BLaER1 treated with 17β-estradiol and CSF1 and Interleukin-3, amounts not matched to agents 10 nM and 100 nM (cell line): ENCODE results near the gene STARD3.

Experiments
- H3K27ac ChIP-seq, 11 experiments: shearing (Covaris generic); formaldehyde crosslinking; 2 replicates each; pipeline ENCODE4 v1.8.1; 2022
- H3K27me3 ChIP-seq, 11 experiments: shearing (Covaris generic); formaldehyde crosslinking; 2 replicates each; pipeline ENCODE4 v1.8.1; 2022
- H3K36me3 ChIP-seq, 11 experiments: shearing (Covaris generic); formaldehyde crosslinking; 2 replicates each; pipeline ENCODE4 v1.8.1; 2022
- H3K4me1 ChIP-seq, 10 experiments: shearing (Covaris generic); formaldehyde crosslinking; 2 replicates each; pipeline ENCODE4 v1.8.1; 2022
- H3K4me2 ChIP-seq, 11 experiments: shearing (Covaris generic); formaldehyde crosslinking; 2 replicates each; pipeline ENCODE4 v1.8.1; 2022
- H3K4me3 ChIP-seq, 10 experiments: shearing (Covaris generic); formaldehyde crosslinking; 2 replicates each; pipeline ENCODE4 v1.8.1; 2022
- H3K9ac ChIP-seq, 11 experiments: shearing (Covaris generic); formaldehyde crosslinking; 2 replicates each; pipeline ENCODE4 v1.8.1; 2022
- H3K9me3 ChIP-seq, 11 experiments: shearing (Covaris generic); formaldehyde crosslinking; replicated peaks in 1 of 11; 2 replicates each; pipeline ENCODE4 v1.8.1; 2022
- H4K20me1 ChIP-seq, 11 experiments: shearing (Covaris generic); formaldehyde crosslinking; 2 replicates each; pipeline ENCODE4 v1.8.1; 2022
- Cebpa-rat ChIP-seq, 11 experiments: shearing (Covaris generic); IDR thresholded peaks; 2 replicates each; pipeline ENCODE4 v1.8.1; 2022

Gene STARD3

DNA sequence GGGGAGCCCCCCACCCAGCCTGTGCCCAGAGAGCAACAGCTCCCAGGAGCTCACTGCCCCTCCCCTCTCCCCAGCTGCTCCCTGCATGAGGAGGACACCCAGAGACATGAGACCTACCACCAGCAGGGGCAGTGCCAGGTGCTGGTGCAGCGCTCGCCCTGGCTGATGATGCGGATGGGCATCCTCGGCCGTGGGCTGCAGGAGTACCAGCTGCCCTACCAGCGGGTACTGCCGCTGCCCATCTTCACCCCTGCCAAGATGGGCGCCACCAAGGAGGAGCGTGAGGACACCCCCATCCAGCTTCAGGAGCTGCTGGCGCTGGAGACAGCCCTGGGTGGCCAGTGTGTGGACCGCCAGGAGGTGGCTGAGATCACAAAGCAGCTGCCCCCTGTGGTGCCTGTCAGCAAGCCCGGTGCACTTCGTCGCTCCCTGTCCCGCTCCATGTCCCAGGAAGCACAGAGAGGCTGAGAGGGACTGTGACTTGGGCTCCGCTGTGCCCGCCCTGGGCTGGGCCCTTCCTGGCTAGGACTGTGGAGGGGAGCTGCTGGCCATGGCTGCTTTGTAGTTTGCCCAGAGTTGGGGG lies 28.8 kb downstream of the STARD3 start:
- peaks cover 14 to 34% (median 25%) of the 10 kb centered on the region in 11 experiments for H3K36me3 ChIP-seq
- peak overlapping the region in 10 of 11 experiments; percentile 0 to 81 (median 68); a peak in 18 of 22 replicates for H3K4me2 ChIP-seq
- H4K20me1 ChIP-seq: peaks cover 0 to 75% (median 28%) of the 10 kb centered on the region in 11 experiments; a peak in 16 of 22 replicates
- peaks cover 30 to 88% (median 77%) of the 10 kb centered on the region in 10 experiments for H3K4me1 ChIP-seq
- H3K27me3 ChIP-seq: peaks cover 39 to 53% (median 46%) of the 10 kb centered on the region in 11 experiments
- no peak overlapping the region for H3K27ac ChIP-seq
- H3K9me3 ChIP-seq: no peaks in the 10 kb centered on the region
- TF ChIP-seq Cebpa-rat (IDR thresholded peaks at IDR 0.05): no peak
- H3K4me3 ChIP-seq: no peak overlapping the region
- H3K9ac ChIP-seq: peak overlapping the region in 3 of 11 experiments; percentile 25 to 32 (median 31); a peak in 2 of 22 replicates

DNA sequence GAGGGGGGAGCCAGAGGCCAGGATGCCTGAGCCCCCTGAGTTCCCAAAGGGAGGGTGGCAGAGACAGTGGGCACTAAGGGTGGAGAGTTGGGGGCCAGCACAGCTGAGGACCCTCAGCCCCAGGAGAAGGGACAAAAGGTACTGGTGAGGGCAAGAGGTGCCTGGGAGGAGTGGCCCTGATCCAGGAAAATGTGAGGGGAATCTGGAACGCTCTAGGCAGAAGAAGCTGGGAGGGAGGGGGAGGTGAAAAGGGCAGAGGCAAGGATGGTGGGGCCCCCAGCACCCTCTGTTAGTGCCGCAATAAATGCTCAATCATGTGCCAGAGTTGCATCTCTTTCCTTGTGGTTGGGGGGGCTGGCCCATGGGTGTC lies 29.3 kb downstream of the STARD3 start:
- H3K4me1 ChIP-seq: peaks cover 25 to 85% (median 74%) of the 10 kb centered on the region in 10 experiments
- peak overlapping the region in 8 of 11 experiments; percentile 54 to 81 (median 76); a peak in 16 of 22 replicates for H3K4me2 ChIP-seq
- TF ChIP-seq Cebpa-rat (IDR thresholded peaks at IDR 0.05): no peak
- H4K20me1 ChIP-seq: peaks cover 0 to 71% (median 28%) of the 10 kb centered on the region in 11 experiments; a peak in 16 of 22 replicates
- H3K4me3 ChIP-seq: no peak overlapping the region
- H3K9ac ChIP-seq: no peak overlapping the region
- H3K27ac ChIP-seq: no peak overlapping the region
- H3K9me3 ChIP-seq: no peaks in the 10 kb centered on the region
- H3K36me3 ChIP-seq: peaks cover 9 to 29% (median 20%) of the 10 kb centered on the region in 11 experiments
- peaks cover 39 to 57% (median 48%) of the 10 kb centered on the region in 11 experiments for H3K27me3 ChIP-seq

DNA sequence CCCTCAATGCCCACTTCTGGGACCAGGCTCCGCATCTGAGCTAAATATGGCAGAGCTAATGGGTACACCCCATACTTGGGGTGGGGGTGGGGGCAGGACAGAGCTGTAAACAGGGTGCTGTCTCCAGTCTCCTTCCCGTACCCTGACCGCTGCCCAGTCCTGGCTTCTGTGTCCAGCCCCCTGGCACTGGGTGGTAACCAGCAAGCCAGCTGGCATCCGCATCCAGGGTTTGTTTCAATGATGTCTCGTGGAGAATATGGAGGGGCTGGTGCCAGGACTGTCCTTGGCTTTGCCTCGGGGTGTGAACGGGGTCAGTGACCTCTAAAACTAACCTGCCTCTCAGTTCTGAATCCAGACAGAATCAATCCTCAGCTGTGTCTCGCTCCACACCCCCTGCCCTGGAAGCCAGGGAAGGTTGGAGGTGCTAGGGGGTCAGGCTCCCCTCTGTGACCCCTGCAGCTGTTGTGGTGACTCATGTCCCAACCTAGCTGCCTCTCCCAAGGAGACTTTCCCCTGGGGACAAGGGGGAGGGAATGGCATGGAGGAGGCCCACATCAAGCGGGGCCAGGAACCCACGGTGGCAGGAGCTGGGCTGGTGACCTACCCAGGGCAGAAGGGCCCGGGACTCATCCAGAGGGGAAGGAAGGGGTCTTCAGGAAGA lies 29.8 kb downstream of the STARD3 start:
- Histone ChIP-seq H3K36me3 (peaks cover 5 to 24% (median 15%) of the 10 kb centered on the region in 11 experiments; a peak in 21 of 22 replicates), H3K4me2 (peak overlapping the region in 10 of 11 experiments; percentile 11 to 81 (median 68); a peak in 19 of 22 replicates), H3K4me3 (no peak overlapping the region), H3K27ac (no peak overlapping the region), H4K20me1 (peaks cover 0 to 71% (median 24%) of the 10 kb centered on the region in 11 experiments; a peak in 16 of 22 replicates), H3K9ac (0 out of 22 replicates have a peak overlapping the region, but pooled peaks of 2 of the 11 experiments have one; percentile 18 to 23), H3K4me1 (peaks cover 20 to 85% (median 72%) of the 10 kb centered on the region in 10 experiments), H3K27me3 (peaks cover 39 to 60% (median 50%) of the 10 kb centered on the region in 11 experiments), H3K9me3 (no peaks in the 10 kb centered on the region)
- TF ChIP-seq Cebpa-rat (IDR thresholded peaks at IDR 0.05): no peak

DNA sequence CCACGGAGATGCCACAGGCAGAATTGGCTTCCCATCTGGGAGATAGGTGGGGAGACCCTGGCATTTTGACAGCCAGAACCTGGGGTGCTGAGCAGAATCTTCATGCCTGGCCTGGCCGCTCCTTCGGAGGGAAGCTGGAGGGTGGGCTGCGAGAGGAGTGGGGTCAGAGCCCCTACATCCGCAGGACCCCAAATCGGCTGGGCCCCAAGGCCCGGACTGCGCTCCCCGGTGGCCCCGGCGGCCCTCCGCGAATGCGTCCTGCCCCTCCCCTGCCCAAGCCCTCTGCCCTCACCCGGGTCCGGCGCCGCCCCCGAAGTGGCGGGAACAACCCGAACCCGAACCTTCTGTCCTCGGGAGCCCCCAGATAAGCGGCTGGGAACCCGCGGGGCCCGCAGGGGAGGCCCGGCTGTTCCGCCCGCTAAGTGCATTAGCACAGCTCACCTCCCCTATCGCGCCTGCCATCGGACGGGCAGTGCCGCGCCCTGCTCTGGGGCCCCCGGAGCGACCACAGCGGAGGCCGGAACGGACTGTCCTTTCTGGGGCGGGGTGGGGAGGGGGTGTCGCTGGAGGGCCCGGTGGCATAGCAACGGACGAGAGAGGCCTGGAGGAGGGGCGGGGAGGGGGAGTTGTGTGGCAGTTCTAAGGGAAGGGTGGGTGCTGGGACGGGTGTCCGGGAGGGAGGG lies 30.5 kb downstream of the STARD3 start:
- Histone ChIP-seq H3K27ac (no peak overlapping the region), H3K9ac (0 out of 22 replicates have a peak overlapping the region, but pooled peaks of 2 of the 11 experiments have one; percentile 18 to 23), H3K4me1 (peaks cover 13 to 85% (median 72%) of the 10 kb centered on the region in 10 experiments), H3K4me3 (no peak overlapping the region), H3K9me3 (no peaks in the 10 kb centered on the region), H3K36me3 (peaks cover 0 to 17% (median 8%) of the 10 kb centered on the region in 11 experiments; a peak in 18 of 22 replicates), H4K20me1 (peaks cover 0 to 71% (median 20%) of the 10 kb centered on the region in 11 experiments; a peak in 16 of 22 replicates), H3K27me3 (peaks cover 39 to 60% (median 50%) of the 10 kb centered on the region in 11 experiments), H3K4me2 (peak overlapping the region in 10 of 11 experiments; percentile 54 to 99 (median 79); a peak in 19 of 22 replicates)
- TF ChIP-seq Cebpa-rat (IDR thresholded peaks at IDR 0.05): no peak

- peaks cover 39 to 60% (median 50%) of the 10 kb centered on the region in 11 experiments for H3K27me3 ChIP-seq
Measured at GRCh38 chr17:39667945-39668924, 31.3 kb downstream of the STARD3 start, which contains the start of gene PNMT. Gene PNMT (plus strand): TSS chr17:39668453. CDS start chr17:39668476, 23 bp downstream.

GRCh38 chr17:39669897-39670735 lies 33.2 kb downstream of the STARD3 start:
- no peak for TF ChIP-seq Cebpa-rat (IDR thresholded peaks at IDR 0.05)
- no peak overlapping the region for H3K4me3 ChIP-seq
- no peak overlapping the region for H3K27ac ChIP-seq
- no peaks in the 10 kb centered on the region for H3K9me3 ChIP-seq
- 0 out of 22 replicates have a peak overlapping the region, but pooled peaks of 2 of the 11 experiments have one; percentile 10 to 93 for H3K4me2 ChIP-seq
- peaks cover 24 to 86% (median 74%) of the 10 kb centered on the region in 10 experiments for H3K4me1 ChIP-seq
- no peak overlapping the region for H3K9ac ChIP-seq
- peaks cover 39 to 60% (median 50%) of the 10 kb centered on the region in 11 experiments for H3K27me3 ChIP-seq
- no peaks in the 10 kb centered on the region for H3K36me3 ChIP-seq
- H4K20me1 ChIP-seq: peaks cover 0 to 55% (median 9%) of the 10 kb centered on the region in 11 experiments; a peak in 10 of 22 replicates

More at GRCh38 chr17:39667945-39668924, 31.3 kb downstream of the STARD3 start, which contains the start of gene PNMT:
- Histone ChIP-seq H3K36me3 (peaks cover 0 to 9% (median 0%) of the 10 kb centered on the region in 11 experiments; a peak in 7 of 22 replicates), H3K4me1 (peaks cover 12 to 85% (median 72%) of the 10 kb centered on the region in 10 experiments; a peak in 19 of 20 replicates), H3K9ac (peak within 1 kb of the TSS; percentile 52 to 76 (median 72); a peak in 20 of 22 replicates), H3K4me3 (peak within 1 kb of the TSS; percentile 44 to 67 (median 54); a peak in 19 of 20 replicates), H4K20me1 (peaks cover 0 to 67% (median 14%) of the 10 kb centered on the region in 11 experiments; a peak in 14 of 22 replicates), H3K4me2 (peak within 1 kb of the TSS; percentile 73 to 99 (median 93)), H3K27ac (peak within 1 kb of the TSS in 5 of 11 experiments; percentile 27 to 47 (median 38); a peak in 5 of 22 replicates), H3K9me3 (no peaks in the 10 kb centered on the region)
- no peak for TF ChIP-seq Cebpa-rat (IDR thresholded peaks at IDR 0.05)

- Histone ChIP-seq H3K27ac (no peak overlapping the region), H3K4me1 (peaks cover 30 to 86% (median 74%) of the 10 kb centered on the region in 10 experiments), H3K9ac (0 out of 22 replicates have a peak overlapping the region, but pooled peaks of 1 of the 11 experiments have one; percentile 16), H3K9me3 (no peaks in the 10 kb centered on the region), H3K36me3 (no peaks in the 10 kb centered on the region), H4K20me1 (peaks cover 0 to 54% (median 5%) of the 10 kb centered on the region in 11 experiments; a peak in 9 of 22 replicates), H3K4me3 (no peak overlapping the region), H3K4me2 (peak overlapping the region in 1 of 11 experiments; percentile 3; a peak in 1 of 22 replicates), H3K27me3 (peaks cover 39 to 58% (median 47%) of the 10 kb centered on the region in 11 experiments)
- no peak for TF ChIP-seq Cebpa-rat (IDR thresholded peaks at IDR 0.05)
Measured at GRCh38 chr17:39670746-39671145, 33.8 kb downstream of the STARD3 start.
